ENCODE data around the gene STAP2.

GRCh38 chr19:4376991-4377781 is 38.6 kb upstream of the STAP2 start:
- TF ChIP-seq TOX (CRISPR knock-in tag; IDR thresholded peaks at IDR 0.05; ENCODE audit: borderline replicate concordance) (no peak), GLIS3 (CRISPR knock-in tag; IDR thresholded peaks at IDR 0.05) (no peak)

Data from SK-N-SH treated with all-trans-retinoic acid at 6 μM for 48 hours (cell line).